Occipital lobe (tissue), 2 donors: ENCODE measurements around the gene PRKG1. TPM values are rescaled to one million over a fixed set of nuclear protein-coding genes. Genes with fewer than 3 reads are reported as not detected.

Experiments
- DNase-seq: peaks from one replicate; lab custom pipeline; 2025; lab: John Stamatoyannopoulos, UW
- total RNA-seq: library from RNA; depleted of rRNA; stranded (reverse); fragments of >200 nt; gene quantifications from one replicate; pipeline ENCODE4 v1.2.3, GENCODE V29; 2014

PRKG1 gene
- total RNA-seq, 1 donor from 2014 or later = 24.2 TPM

DNA sequence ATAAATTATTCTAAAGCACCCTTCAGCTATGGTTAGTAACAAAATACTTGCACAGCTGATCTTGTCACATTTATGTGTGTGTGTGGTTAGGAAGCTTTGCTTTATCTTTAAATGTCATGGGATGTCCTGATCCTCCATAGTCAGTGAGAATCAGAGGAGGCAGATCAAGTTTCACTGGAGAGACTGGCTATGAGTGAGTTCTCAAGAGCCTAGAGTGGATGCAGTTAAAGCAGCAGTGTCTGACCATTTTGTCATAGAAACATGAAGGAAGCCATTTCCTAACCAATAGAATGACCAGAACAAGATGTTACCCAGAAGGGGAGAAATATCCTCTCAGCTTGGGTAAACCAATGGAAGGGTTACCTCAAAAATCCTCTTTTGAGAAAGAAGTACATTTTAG, 1032.6 kb downstream of the PRKG1 start:
- no peak for DNase-seq

DNA sequence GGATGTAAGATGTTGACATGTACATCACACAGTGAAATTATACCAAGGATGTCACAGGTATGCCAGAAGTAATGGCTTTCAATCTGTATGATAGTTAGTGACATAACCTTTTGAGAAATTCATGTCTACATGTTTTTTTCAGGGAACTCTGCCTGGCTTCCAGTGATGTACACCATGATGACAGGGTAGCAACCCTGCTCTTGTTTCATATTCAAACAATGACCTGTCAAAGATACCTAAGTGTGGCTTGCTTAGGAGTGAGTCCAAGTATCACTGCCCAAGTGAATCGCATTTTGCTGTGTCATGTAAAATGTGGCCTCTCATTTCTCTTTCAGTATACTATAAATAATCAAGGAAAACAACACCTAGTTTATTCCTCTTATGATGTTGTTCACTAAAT, 1033.9 kb downstream of the PRKG1 start:
- DNase-seq = no peak

DNA sequence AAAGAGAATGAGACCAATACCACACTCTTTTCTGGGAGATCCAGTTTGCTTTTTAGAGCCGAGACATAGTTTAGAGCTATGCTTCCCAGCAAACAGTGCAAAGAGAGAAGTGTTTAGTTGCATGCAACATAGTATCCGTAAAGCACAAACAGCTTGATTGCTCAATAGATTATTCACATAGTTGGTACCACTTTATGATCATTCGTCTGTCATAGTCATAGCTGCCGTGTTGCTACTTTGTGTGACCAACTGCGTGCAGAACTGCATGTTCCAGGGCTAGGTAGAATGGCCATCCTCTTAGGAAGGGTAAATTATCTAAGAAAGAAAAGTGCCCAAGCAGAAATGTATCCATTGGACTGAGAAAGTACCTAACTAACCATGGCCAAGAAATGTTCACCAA, 1036.3 kb downstream of the PRKG1 start:
- no peak for DNase-seq

- no peak for DNase-seq
Measured at GRCh38 chr10:52111101-52111891, 1037.0 kb downstream of the PRKG1 start.

DNA sequence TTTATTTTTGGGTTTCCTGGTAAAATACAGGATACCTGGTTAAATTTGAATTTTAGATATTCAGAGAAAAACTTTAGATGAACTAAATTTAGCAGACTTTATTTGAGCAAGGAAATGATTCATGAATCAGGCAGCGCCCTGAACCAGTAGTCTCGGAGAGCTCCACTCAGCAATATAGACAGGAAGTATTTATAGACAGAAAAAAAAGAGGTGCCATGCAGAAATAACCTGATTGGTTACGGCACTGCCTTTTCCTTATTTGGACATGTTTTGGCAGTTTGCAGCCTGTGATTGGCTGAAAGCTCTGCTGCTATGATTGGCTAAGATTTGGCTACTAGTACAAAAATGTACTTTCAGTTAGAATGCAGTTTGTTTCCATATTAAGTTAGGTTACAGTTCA, 1041.5 kb downstream of the PRKG1 start:
- no peak for DNase-seq

DNA sequence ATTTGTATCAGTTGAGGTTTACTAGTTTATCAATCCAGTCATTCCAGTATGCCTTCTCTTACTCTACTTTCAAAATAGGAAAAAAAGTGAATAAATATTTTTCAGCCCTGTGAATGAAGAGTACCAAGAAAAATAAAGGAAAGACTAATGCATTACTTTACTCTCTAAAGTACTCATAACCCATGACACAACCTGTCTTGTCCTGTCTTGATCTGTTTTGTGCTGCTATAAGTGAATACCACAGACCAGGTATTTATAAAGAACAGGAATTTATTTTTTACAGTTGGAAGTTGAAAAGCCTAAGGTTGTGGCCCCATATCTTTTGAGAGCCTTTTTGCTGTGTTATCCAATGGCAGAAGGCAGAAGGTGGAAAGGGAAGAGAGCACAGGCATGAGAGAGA, 1045.2 kb downstream of the PRKG1 start:
- no peak for DNase-seq

DNA sequence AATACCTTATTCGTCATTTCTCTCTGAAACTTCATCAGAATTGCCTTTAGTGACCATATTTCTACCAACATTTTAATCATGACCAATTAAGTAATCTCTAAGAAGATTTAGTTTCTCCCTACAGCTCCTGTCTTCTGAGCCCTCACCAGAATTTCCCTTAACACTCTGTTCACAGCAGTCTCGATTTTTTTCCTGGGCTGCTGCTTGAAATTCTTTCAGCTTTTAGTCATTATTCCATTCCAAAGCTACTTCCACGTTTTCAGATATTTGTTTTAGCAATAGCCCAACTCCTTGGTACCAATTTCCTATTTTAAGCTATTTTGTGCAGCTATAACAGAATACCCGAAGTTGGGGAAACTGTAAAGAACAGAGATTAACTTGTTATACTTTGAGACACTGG, 1047.4 kb downstream of the PRKG1 start:
- no peak for DNase-seq

GRCh38 chr10:52128056-52128683, 1053.9 kb downstream of the PRKG1 start:
- no peak for DNase-seq

DNA sequence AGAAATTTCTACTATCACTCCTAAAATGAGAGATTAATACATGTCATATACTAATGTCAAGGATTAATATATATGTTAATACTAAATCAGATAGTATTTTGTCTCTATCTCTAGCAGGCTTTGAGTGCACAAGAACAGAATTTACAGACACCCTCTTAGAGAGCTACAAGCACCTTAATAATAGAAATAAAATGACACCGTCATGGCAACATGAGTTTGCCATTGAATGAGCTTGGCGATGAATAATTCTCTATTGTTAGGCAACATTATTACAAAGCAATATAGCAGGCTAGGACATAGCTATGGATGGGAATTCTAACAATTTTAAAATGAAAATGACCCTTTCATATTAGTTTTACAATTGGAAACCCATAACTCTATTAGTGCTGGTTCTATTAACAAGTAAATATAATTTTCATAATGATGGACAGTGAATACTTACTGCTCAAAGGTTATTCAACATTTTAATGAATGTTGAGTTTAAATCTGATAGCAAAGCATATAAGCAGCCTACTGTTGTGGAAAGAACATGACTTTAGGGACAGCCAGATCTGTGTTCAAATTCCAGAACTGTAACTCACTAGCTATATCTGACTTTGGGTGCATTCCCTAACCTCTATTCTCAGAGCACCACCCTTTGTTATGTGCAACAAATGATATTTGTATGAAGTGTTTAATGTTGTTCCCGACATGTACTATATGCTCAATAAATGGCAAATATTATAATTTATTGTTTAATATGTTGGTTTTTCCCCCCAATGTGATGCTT, 1055.3 kb downstream of the PRKG1 start:
- no peak for DNase-seq

DNA sequence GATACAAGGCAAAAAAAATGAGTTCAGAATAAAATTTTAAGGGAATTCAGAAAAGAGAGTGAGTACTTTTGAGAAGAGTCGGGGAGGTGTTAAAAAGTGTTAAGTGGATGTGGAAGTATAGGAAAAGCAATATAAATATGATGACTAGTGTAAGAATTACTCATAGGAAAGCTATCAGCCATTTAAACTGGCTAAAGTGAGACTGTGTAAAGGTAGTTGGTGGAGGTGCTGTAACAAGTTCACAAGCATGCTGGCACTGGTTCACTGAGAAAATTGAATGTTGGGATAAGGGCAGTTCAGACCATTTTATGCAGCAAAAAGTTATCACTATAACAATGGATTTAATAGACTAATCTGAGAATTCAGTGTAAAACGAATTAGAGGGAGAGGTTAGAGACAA, 1060.8 kb downstream of the PRKG1 start:
- no peak for DNase-seq

DNA sequence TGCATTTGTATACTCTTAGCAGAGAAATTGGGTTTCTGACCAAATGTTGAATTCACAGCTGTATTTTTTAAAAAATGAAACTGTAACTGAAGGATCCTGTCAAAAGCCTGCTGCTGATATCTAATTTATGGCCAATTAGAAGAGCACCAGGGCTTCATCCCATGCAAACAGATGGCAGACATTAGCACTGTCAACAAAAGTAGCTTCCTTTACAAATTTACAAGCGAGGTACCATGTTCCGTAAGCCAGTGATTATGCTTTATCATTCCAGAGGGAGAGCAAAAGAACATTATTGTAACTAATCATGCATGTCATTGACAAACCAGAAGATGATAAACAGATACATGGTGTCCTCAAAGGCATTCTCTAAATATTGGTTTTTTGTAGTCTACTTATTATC, 1062.6 kb downstream of the PRKG1 start:
- DNase-seq = no peak

DNA sequence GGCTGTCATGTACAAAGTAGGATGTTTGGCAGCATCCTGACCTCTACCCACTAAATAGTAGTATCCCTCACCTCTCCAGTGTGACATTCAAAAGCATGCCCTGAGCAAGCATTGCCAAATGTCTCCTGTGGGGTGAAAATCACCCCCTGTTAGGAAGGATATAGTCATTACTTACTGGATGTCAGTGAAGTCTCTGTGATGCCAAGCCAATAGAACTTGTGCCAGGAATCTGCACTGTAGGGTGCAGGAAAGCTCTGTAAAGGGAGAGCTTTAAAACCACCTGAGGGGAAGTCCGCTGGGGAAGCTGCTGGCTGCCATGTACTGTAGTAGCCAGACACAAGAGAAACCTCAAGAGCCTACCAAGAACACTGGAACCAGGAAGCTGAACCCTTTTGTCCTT, 1069.1 kb downstream of the PRKG1 start:
- DNase-seq = no peak

DNA sequence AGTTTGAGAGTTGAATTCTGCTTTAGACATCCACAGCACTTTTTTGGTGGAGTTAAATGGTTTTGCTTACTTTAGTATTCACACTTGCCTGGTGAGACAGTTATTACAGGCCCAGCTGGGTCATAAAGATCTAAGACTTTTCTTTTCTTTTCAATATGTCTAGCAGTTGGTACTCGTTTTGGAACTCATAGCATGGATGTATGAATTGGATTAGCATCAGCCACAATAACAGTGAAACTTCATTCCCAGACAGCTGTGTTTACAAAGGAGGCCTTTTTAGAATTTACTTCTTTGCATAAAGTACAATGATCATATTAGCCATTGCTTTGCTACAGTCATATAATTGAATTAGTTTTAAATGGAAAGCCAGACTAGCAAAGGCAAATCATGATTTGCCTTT, 1071.3 kb downstream of the PRKG1 start:
- DNase-seq = no peak

DNA sequence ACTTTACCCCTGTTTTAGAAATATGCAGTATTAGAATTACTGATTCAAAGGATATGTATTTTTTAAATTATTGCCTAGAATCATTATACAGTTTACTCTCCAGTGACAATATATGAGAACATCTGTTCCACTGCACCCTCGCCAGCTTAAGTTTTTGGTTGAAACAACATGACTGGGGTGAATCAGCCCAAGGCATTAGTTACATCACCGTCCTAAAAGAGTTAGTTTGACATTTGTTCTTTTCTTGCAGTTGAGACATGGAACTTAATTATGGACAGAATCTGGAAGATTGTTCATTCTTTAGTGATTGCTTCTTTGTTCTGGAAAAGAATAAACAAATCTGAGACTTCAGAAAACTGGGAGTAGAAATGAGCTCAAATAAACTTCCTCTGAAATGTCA, 1072.5 kb downstream of the PRKG1 start:
- no peak for DNase-seq

DNA sequence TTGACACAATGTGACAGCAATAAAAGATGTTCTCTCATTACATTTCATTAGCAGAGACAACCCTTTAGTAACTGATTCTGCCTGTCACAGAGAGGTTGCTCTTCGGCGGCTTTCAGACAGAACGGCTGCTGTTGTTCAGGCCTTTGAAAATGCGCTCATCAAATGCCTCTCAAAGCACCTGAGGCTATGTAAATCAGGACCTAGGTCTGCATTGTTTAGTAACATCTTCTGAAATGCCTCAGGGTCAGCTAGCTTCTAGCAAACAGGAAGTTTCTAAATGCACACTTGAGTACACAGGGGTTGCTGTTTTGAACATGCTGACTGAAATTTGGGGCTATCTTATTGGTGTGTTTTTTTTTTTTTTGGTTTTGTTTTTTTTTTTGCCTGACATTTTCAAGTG, 1096.5 kb downstream of the PRKG1 start:
- no peak for DNase-seq

DNA sequence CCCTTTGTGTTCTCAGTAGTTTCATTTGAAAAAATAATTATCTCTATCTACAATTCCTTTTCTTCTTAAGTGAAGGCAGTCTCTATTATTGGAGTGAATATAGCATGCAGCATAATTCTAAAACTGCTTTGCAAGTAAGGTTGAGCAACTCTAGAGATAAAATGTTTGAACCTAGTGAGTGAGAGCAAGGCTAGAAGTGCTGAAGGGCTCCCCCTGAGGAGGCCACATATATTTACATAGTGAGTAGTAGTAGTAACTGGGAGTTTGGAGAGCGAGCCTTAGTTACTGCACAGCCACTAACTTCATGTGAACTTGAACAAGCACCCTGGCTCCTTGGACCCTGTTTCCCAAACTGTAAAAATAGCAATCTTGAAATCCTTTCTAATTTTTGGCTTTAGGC, 1098.3 kb downstream of the PRKG1 start:
- no peak for DNase-seq

DNA sequence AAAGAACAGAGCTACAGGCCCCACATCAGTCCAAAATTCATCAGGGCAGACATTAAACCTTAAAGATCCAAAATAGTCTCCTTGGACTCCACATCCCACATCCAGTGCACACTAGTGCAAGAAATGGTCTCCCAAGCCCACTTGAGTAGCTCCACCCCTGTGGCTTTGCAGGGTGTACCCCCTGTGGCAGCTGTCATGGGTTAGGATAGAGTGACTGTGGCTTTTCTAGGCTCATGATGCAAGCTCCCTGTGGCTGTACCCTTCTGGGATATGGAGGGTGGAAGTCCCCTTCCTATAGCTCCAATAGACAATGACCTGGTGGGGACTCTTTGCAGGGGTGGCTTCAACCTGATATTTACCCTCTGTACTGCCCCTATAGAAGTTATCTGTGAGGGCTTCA, 1111.0 kb downstream of the PRKG1 start:
- DNase-seq = no peak

DNA sequence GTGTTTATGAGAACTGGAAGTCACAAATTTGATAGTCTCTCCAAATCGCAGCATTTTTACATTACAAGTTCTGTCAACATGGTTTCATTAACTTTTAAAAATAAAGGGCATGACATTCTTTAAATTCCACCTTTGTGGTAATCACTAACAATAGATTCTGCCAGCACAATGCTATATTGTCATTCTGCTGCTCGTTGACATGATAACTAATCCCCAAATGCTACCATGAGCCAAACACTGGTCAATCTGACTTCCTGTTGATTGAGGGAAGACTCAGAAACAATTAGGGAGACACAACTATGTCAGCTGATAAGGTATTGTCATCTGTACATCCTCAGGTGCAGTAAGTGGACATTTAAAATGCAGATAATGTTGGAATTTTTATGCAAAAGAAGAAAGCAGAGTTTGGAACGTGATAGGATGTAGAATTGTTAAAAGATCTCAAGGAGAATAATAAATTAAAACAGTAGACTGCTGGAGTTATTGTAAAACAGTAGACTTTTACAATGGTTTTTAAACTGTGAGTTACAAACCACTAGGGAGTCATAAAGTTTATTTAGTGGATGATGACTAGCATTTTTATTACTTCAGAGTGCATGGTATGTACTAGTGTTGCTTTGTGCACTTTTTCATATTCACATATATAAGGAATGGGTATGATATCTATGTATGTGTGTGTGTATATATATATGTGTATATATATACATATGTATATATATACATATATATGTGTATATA, 1113.4 kb downstream of the PRKG1 start:
- DNase-seq = no peak

GRCh38 chr10:52191049-52191448, 1116.8 kb downstream of the PRKG1 start:
- DNase-seq = no peak

GRCh38 chr10:52194191-52194590, 1119.9 kb downstream of the PRKG1 start:
- DNase-seq = no peak

DNA sequence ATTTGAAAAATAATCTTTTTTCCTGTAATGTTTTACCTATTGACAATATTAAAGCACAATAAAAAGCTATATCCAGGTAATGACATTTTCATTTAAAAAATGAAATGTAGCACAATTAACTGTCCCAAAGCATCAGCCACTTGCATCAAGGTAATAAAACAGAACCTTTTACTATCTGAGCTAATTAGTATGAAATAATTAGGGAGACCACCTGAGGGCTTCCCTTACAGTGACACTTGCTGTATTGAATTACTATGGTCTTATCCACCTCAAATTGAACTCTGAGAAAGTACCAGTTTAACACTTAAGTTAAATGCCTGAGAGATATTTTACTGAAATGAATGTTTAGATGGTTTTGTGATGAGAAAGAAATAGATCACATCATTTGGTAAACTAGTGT, 1120.4 kb downstream of the PRKG1 start:
- no peak for DNase-seq

GRCh38 chr10:52197098-52197497, 1122.8 kb downstream of the PRKG1 start:
- no peak for DNase-seq
